Omental fat pad (tissue), 4 donors: ENCODE results near the gene MFRP. TPM values are rescaled to one million over a fixed set of nuclear protein-coding genes. Genes with fewer than 3 reads are reported as not detected.

Experiments
- ATAC-seq: fragments of 150-250 bp; one replicate; pipeline ENCODE4 v1.9.1; 2016; ENCODE audit warnings: mild to moderate bottlenecking, moderate library complexity; ENCODE audit not compliant: low FRiP score
- DNase-seq: peaks from one replicate; pipeline ENCODE4 v3.0.0-alpha.2; 2019; ENCODE audit warnings: low spot score
- CTCF ChIP-seq, 3 donors: fragments of 450-650 bp; IDR thresholded peaks; one replicate each; pipeline ENCODE4 v1.5.1; 2016 to 2017; ENCODE audit warnings: antibody characterized with exemption in 3 of 3, mild to moderate bottlenecking in 3 of 3, moderate library complexity in 2 of 3
- small RNA-seq: library from RNA; depleted of rRNA; stranded (forward); fragments of <200 nt; gene quantifications from one replicate; pipeline ENCODE3, GENCODE V24; 2016
- total RNA-seq, 4 donors: library from RNA; depleted of rRNA; stranded (reverse); fragments of >200 nt; gene quantifications; one replicate each; pipeline ENCODE4 v1.1.0, GENCODE V29; 2016

The MFRP gene
- total RNA-seq, 4 donors from 2014 or later: not detected

DNA sequence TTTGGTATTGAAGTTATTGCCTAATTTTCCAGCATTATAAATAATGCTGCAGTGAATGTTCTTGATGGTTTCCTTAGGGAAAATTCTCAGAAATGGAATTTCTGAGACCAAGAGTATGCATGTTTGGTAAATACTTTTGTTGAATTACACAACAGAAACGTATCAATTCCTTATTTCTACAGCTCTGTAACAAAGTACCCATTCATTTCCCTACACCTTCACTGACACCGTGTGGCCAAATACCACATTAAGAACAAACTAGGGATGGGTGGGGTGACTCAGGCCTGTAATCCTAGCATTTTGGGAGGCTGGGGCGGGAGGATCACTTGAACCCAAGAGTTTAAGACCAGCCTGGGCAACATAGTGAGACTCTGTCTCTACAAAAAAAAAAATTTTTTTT, 51.3 kb downstream of the MFRP start:
- DNase-seq: no peak
- TF ChIP-seq CTCF (IDR thresholded peaks at IDR 0.05): no peak

GRCh38 chr11:119293461-119293860, 53.0 kb downstream of the MFRP start:
- TF ChIP-seq CTCF (IDR thresholded peaks at IDR 0.05): no peak
- ATAC-seq (no peak), DNase-seq (no peak)

More for the DNA sequence above, 51.3 kb downstream of the MFRP start:
- ATAC-seq: no peak

DNA sequence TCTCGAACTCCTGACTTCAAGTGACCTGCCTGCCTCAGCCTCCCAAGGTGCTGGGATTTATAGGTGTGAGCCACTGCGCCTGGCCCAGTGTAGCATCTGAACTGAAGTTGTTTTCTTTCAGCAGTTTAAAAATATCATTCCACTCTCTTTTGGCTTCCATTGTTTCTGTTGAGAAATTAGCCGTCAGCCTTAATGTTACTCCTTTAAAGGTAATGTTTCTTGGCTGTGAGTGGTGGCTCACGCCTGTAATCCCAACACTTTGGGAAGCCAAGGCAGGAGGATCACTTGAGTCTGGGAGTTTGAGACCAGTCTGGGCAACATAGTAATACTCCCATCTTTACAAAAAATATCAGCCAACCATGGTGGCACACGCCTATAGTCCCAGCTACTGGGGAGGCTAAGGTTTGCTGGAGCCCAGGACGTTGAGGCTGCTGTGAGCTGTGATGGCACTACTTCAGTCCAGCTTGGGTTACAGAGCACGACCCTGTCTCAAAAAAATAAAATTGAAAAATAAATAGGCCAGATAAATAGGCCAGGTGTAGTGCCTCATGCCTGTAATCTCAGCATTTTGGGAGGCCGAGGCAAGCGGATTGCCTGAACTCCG, 55.5 kb downstream of the MFRP start:
- no peak for ATAC-seq

More for the DNA sequence above, 55.5 kb downstream of the MFRP start:
- TF ChIP-seq CTCF (IDR thresholded peaks at IDR 0.05): no peak
- no peak for DNase-seq

Small RNA genes within 50 kb of the gene (small RNA-seq; reads per million reads assigned to genes)
- gene RF01225 (not detected), gene RNU6-262P (not detected)

Other genes with a start within 250 kb of the MFRP start
- 10 to 100 TPM; 23.0 to 34.0 (median 28.5) TPM for gene DPAGT1, start 244.9 kb downstream of the MFRP start, total RNA-seq
- gene C2CD2L, start 239.4 kb downstream of the MFRP start, total RNA-seq: 10 to 100 TPM in 1 of 4 donors, 1 to 10 TPM in 3; 8.2 to 10.7 (median 9.0) TPM
- gene HINFP, start 225.1 kb downstream of the MFRP start, total RNA-seq: 10 to 100 TPM; 10.2 to 31.0 (median 24.4) TPM
- under 1 TPM in 2 of 4 donors, not detected in 2; 0.09 to 0.32 TPM for gene ABCG4, start 197.7 kb downstream of the MFRP start, total RNA-seq
- gene NLRX1, start 178.0 kb downstream of the MFRP start, total RNA-seq: 10 to 100 TPM in 3 of 4 donors, 1 to 10 TPM in 1; 7.9 to 26.0 (median 14.7) TPM
- 10 to 100 TPM in 1 of 4 donors, 1 to 10 TPM in 2, not detected in 1; 1.3 to 11.7 (median 1.4) TPM for gene NHERF4, start 161.2 kb downstream of the MFRP start, total RNA-seq
- gene CBL, start 140.4 kb downstream of the MFRP start, total RNA-seq: 10 to 100 TPM; 12.9 to 26.6 (median 20.9) TPM
- 1,000 to 10,000 TPM in 1 of 4 donors, 100 to 1,000 TPM in 3; 613 to 1,211 (median 746) TPM for gene MCAM, start 29.6 kb downstream of the MFRP start, total RNA-seq
- gene RNF26, start 12.2 kb downstream of the MFRP start, total RNA-seq: 10 to 100 TPM in 1 of 4 donors, 1 to 10 TPM in 3; 8.9 to 11.1 (median 9.4) TPM
- 10 to 100 TPM; 18.0 to 74.2 (median 35.5) TPM for gene C1QTNF5, start 5.8 kb downstream of the MFRP start, total RNA-seq
- 10 to 100 TPM in 2 of 4 donors, under 1 TPM in 2; 0.63 to 18.7 (median 9.2) TPM for gene USP2, start 35.0 kb upstream of the MFRP start, total RNA-seq
- gene THY1, start 76.5 kb upstream of the MFRP start, total RNA-seq: 10 to 100 TPM; 12.0 to 71.5 (median 33.3) TPM